ENCODE results near the gene FAM222A. TPM values are rescaled to one million over a fixed set of nuclear protein-coding genes. Genes with fewer than 3 reads are reported as not detected.

The FAM222A gene
- total RNA-seq, 2 donors from 2014 or later: 0.68 to 2.9 TPM

GRCh38 chr12:109767991-109768900 lies 54.6 kb downstream of the FAM222A start:
- DNase-seq (ENCODE audit: low spot score): no peak

GRCh38 chr12:109768901-109769670 lies 55.5 kb downstream of the FAM222A start:
- ATAC-seq (ENCODE audit: insufficient number of reproducible peaks, low FRiP score, low read depth): no peak
- TF ChIP-seq, protein P1, sequence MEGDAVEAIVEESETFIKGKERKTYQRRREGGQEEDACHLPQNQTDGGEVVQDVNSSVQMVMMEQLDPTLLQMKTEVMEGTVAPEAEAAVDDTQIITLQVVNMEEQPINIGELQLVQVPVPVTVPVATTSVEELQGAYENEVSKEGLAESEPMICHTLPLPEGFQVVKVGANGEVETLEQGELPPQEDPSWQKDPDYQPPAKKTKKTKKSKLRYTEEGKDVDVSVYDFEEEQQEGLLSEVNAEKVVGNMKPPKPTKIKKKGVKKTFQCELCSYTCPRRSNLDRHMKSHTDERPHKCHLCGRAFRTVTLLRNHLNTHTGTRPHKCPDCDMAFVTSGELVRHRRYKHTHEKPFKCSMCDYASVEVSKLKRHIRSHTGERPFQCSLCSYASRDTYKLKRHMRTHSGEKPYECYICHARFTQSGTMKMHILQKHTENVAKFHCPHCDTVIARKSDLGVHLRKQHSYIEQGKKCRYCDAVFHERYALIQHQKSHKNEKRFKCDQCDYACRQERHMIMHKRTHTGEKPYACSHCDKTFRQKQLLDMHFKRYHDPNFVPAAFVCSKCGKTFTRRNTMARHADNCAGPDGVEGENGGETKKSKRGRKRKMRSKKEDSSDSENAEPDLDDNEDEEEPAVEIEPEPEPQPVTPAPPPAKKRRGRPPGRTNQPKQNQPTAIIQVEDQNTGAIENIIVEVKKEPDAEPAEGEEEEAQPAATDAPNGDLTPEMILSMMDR (IDR thresholded peaks at IDR 0.05): no peak

More at GRCh38 chr12:109767991-109768900, 54.6 kb downstream of the FAM222A start:
- peaks cover 3% of the 10 kb centered on the region for H3K9me3 ChIP-seq
- H3K27ac ChIP-seq: no peak overlapping the region
- H3K36me3 ChIP-seq: no peaks in the 10 kb centered on the region
- H3K27me3 ChIP-seq (replicated peaks; ENCODE audit: insufficient read depth): no peaks in the 10 kb centered on the region
- ATAC-seq (ENCODE audit: insufficient number of reproducible peaks, low FRiP score, low read depth): no peak
- no peaks in the 10 kb centered on the region for H3K4me1 ChIP-seq (ENCODE audit: control insufficient read depth in 1 of 2, low read depth in 2 of 2)
- H3K4me3 ChIP-seq: no peak overlapping the region
- TF ChIP-seq, protein P1 (IDR thresholded peaks at IDR 0.05): no peak

GRCh38 chr12:109770104-109770860 lies 56.7 kb downstream of the FAM222A start:
- Histone ChIP-seq H3K27ac (no peak overlapping the region), H3K4me3 (no peak overlapping the region), H3K36me3 (no peaks in the 10 kb centered on the region), H3K4me1 (ENCODE audit: control insufficient read depth in 1 of 2, low read depth in 2 of 2) (no peaks in the 10 kb centered on the region), H3K9me3 (no peaks in the 10 kb centered on the region), H3K27me3 (replicated peaks; ENCODE audit: insufficient read depth) (no peaks in the 10 kb centered on the region)
- ATAC-seq (ENCODE audit: insufficient number of reproducible peaks, low FRiP score, low read depth) (no peak), DNase-seq (ENCODE audit: low spot score) (no peak)
- TF ChIP-seq, protein P1 (IDR thresholded peaks at IDR 0.05): no peak

More at GRCh38 chr12:109768901-109769670, 55.5 kb downstream of the FAM222A start:
- H3K36me3 ChIP-seq: no peaks in the 10 kb centered on the region
- H3K27me3 ChIP-seq (replicated peaks; ENCODE audit: insufficient read depth): no peaks in the 10 kb centered on the region
- no peaks in the 10 kb centered on the region for H3K9me3 ChIP-seq
- no peak overlapping the region for H3K4me3 ChIP-seq
- no peak for DNase-seq (ENCODE audit: low spot score)
- H3K27ac ChIP-seq: no peak overlapping the region
- no peaks in the 10 kb centered on the region for H3K4me1 ChIP-seq (ENCODE audit: control insufficient read depth in 1 of 2, low read depth in 2 of 2)

DNA sequence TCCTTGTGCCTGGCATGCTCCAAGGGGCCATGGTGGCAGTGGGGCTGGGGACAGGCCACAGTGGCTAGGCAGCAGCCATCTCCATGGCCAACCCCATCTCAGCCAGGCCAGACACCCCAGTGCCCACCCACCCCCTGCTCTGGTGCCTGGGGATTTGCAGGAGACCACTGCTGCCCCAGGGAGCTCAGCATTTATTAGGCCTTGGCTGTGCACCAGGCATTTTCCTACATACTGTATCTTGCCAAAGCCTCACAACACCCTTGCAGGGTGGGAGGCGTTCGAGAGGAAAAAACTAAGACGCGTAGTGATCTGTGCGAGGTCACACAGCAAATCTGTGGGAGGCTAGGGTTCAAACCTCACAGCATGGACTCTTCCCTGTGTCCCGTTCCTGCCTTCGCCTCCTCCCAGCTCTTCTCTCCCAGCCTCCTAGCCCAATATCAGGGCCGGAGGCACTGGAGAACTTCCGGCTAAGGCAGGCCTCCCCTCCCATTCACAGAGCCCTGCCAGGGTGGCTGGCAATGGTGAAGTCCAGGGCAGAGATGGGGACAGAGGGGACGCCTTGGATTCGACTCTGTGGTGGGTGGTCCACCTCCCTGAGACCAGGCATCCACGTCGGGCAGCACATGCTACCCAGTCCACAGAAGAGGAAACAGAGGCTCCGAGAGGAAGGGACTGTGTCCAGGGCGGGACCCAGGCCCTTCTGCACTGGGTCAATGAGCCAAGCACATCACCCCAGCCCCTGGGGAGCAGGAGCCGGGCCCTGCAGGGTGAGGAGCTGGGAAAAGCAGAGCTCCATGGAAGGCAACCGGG lies 57.4 kb downstream of the FAM222A start:
- Histone ChIP-seq H3K9me3 (no peaks in the 10 kb centered on the region), H3K4me3 (no peak overlapping the region), H3K27me3 (replicated peaks; ENCODE audit: insufficient read depth) (no peaks in the 10 kb centered on the region), H3K36me3 (no peaks in the 10 kb centered on the region), H3K27ac (no peak overlapping the region), H3K4me1 (ENCODE audit: control insufficient read depth in 1 of 2, low read depth in 2 of 2) (no peaks in the 10 kb centered on the region)
- TF ChIP-seq, protein P1 (IDR thresholded peaks at IDR 0.05): no peak
- ATAC-seq (ENCODE audit: insufficient number of reproducible peaks, low FRiP score, low read depth) (no peak), DNase-seq (ENCODE audit: low spot score) (no peak)

Measured in thoracic aorta (tissue), 2 donors.